Islet of Langerhans (tissue), 1 donor: ENCODE data around the gene TRABD2A.
"Not testable (repeated sequence)": the region's sequence is repeated elsewhere in the genome, so short reads cannot be mapped to it uniquely, and the experiment has no call there.

Experiments
- FAIRE-seq: peaks from one replicate; lab custom pipeline; 2011; peaks lifted over from hg19 to GRCh38; lab: Jason Lieb, UNC

Gene TRABD2A

GRCh38 chr2:84879584-84880394, 1.1 kb downstream of the TRABD2A start:
- no peak for FAIRE-seq

- FAIRE-seq, result no peak
Observed at GRCh38 chr2:84878896-84879583, 1.8 kb downstream of the TRABD2A start.

- FAIRE-seq, result no peak
Observed at GRCh38 chr2:84878459-84878858, 2.4 kb downstream of the TRABD2A start.

- no peak for FAIRE-seq
Observed at GRCh38 chr2:84876369-84876768, 4.5 kb downstream of the TRABD2A start.

- not testable (repeated sequence) for FAIRE-seq
Observed at GRCh38 chr2:84875619-84876018, 5.3 kb downstream of the TRABD2A start.

- no peak for FAIRE-seq
Observed at GRCh38 chr2:84875213-84875560, 5.7 kb downstream of the TRABD2A start.

- FAIRE-seq, result no peak
Observed at GRCh38 chr2:84874381-84875212, 6.3 kb downstream of the TRABD2A start.

- no peak for FAIRE-seq
Observed at GRCh38 chr2:84873350-84873749, 7.5 kb downstream of the TRABD2A start.

GRCh38 chr2:84872691-84873090, 8.2 kb downstream of the TRABD2A start:
- not testable (repeated sequence) for FAIRE-seq

GRCh38 chr2:84870306-84870705, 10.6 kb downstream of the TRABD2A start:
- no peak for FAIRE-seq

GRCh38 chr2:84868327-84868726, 12.6 kb downstream of the TRABD2A start:
- not testable (repeated sequence) for FAIRE-seq

GRCh38 chr2:84866122-84866521, 14.8 kb downstream of the TRABD2A start:
- no peak for FAIRE-seq

GRCh38 chr2:84865181-84865783, 15.6 kb downstream of the TRABD2A start:
- no peak for FAIRE-seq

- no peak for FAIRE-seq
Observed at GRCh38 chr2:84862006-84862405, 18.9 kb downstream of the TRABD2A start.

GRCh38 chr2:84861539-84861938, 19.3 kb downstream of the TRABD2A start:
- FAIRE-seq, result no peak

- no peak for FAIRE-seq
Observed at GRCh38 chr2:84858937-84859336, 21.9 kb downstream of the TRABD2A start.

GRCh38 chr2:84858123-84858522, 22.8 kb downstream of the TRABD2A start:
- no peak for FAIRE-seq

- FAIRE-seq, result no peak
Observed at GRCh38 chr2:84857566-84857965, 23.3 kb downstream of the TRABD2A start.

- no peak for FAIRE-seq
Observed at GRCh38 chr2:84856787-84857186, 24.1 kb downstream of the TRABD2A start.

- FAIRE-seq, result no peak
Observed at GRCh38 chr2:84855731-84856130, 25.2 kb downstream of the TRABD2A start.

GRCh38 chr2:84854850-84855249, 26.0 kb downstream of the TRABD2A start:
- FAIRE-seq, result no peak

- FAIRE-seq, result no peak
Observed at GRCh38 chr2:84851876-84852275, 29.0 kb downstream of the TRABD2A start.
